Glomerular visceral epithelial cell (primary cell): ENCODE results near the gene DPYD.
A peak's percentile ranks its signal among the peaks of the same experiment; 100 is the strongest.

Experiments
- DNase-seq: peaks from one replicate; pipeline ENCODE4 v3.0.0-alpha.2; 2016; ENCODE audit errors: extremely low spot score

Gene DPYD

DNA sequence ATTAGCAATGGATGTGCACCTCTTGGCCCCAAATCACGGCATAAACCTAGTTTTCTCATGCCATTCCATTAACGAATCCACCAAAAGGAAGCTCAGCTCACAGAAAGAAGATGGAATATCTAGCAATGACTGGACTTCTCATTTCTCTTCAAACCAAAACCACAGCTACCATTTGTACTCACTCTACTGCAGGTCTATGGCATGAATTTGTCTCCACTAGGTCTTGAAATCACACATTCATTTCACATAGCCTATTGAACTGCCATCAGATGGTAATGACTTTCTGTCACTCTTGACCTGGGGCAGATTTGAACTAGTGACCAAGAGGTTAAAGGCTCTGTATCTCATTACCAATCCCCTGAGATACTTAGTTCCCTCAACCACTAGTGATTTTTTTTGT is 382.7 kb downstream of the DPYD start:
- no peak for DNase-seq

DNA sequence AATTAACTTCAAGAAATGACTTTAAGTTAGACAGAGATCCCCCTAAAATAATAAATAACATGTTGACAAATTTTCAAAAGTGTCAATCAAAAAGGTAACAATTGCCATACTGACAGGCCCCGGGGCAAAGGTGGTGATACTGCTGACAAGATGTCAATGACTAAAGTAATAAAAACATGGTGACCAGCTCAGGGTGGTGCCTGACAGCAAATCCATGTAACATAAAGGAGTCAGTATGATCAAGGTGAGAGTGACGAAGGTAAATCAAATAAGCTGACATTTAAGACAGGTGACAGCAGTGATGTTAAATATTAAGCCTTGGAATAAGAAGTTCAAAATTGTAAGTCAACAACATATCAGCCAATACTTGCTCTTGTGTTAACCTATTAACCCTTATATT is 387.5 kb downstream of the DPYD start:
- DNase-seq = no peak

DNA sequence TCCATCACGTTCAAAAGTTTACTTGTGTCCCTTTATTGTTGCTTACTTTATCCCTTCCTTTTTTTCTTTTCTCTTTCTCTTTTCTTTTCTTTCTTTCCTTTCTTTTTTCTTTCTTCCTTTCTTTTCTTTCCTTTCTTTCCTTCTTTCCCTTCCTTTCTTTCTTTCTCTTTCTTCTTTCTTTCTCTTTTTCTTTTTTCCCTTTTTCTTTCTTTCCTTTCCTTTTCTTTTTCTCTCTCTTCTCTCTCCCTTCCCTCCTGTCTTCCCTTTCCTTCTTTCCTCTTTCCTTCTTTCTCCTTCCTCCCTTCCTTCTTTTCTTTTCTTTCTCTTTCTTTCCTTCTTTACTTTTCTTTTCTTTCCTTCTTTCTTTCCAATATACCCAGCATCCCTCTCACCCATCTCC is 391.2 kb downstream of the DPYD start:
- no peak for DNase-seq

DNA sequence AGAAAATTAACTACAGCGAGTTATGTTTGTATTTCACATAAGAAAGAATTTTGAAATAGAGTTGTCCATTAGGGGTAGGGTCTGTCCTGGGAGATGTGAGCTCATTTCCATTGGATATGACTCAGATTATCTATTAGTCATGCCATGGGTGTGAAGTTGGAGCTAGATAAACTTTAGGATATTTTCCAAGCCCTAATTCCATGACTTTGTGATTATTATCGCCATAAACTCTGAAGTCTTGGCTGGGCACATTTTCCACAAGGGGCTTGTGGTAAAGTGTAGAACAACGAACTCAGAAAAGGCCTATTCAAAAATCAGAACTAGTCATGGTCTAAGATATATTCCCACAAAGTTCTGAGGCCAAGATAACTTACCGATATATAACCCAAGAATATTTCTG is 396.6 kb downstream of the DPYD start:
- DNase-seq = no peak

DNA sequence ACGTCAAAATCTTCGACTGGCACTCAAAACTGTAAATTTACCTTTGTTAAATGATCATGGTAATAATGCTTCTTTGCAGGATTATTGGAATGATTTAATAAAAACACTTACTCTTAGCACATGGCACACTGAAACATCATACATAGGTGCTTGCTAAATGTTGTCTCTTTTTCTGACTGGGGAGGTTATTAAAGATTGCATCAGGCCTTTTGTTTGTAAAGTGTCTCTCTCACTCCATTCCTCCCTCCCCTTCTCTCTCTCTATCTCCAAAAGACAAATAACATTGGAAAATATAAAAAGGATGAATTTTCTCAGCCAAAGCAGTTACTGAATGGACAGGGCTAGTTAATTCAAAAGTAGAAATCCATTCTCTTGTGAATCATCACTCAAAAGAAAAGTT is 404.2 kb downstream of the DPYD start:
- DNase-seq = no peak

DNA sequence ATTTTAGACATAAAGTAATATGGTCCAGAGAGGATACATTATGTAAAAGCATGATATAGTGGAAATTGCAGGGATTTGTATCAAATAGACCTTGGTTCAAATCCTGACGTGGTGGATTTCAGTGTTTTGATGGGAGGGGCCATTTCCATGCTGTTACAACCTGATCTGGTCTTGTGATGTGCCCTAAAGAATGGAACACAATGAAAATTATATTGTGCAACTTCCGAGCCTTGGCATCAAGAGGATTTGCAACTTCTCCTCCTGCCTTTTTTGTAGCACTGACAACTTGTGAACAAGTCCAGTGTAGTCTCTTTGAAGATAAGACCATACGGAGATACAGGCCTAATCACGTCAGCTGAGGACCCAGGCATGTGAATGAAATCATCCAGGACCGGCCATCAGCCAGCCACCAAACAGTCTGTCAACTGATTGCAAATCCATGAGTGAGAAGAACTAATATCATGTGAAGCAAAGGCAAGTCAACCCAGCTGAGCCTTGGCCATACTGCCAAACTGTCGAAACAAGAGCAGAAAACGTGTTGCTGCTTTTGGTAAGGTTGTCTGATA is 412.1 kb downstream of the DPYD start:
- no peak for DNase-seq

DNA sequence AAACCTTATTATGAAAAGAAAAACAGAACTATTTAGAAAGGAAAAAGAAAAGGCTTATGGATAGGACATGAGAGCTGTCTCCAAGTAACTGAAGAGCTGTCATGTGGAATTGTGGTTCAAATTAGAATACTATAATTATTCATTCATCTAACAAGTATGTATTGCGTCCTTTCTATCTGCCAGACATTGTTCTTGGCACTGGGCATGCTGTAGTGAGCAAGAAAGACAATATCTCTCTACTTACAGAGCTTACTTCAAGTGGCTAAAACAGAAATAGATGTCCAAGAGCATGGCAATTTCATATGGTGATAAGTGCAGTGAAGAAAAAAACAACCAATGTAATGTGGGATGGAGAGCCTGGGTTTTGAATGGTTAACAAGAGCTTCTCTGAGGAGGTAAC is 413.0 kb downstream of the DPYD start:
- DNase-seq = no peak

DNA sequence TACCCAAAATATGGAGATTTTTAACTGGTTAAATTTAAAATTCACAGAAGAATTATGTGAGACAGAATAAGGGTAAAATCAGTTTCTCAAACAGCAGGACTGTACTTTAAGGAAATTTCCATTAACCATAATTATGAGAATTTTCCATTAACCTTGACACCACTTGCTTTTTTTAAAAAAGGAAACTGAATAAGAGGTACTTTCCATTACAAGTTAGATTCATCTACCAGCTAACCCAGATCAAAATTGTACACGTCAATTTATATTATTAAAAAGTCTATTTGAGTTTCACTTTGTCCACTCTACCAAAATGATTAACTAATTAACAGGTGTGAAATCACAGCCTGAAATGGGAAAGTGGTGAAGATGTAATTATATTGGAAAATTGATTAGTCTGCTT is 414.5 kb downstream of the DPYD start:
- no peak for DNase-seq

DNA sequence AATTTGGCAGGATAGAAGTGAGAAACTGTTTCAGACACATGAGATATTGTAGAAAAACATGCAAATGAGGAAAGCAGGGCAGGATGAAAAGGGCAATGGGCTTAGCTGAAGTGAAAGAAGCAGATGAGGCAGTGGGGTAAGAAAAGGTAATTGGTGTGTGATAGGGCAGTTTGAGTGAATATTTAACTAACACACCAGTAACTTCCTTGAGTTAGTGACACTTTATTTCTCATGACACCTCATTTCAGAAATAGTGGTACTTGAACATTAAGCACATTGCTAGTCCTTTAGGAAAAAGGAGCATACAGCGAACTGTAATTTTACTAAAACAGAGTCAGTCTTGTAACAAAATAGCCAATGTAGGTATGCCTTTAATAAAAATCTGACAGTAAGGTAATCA is 415.0 kb downstream of the DPYD start:
- no peak for DNase-seq

DNA sequence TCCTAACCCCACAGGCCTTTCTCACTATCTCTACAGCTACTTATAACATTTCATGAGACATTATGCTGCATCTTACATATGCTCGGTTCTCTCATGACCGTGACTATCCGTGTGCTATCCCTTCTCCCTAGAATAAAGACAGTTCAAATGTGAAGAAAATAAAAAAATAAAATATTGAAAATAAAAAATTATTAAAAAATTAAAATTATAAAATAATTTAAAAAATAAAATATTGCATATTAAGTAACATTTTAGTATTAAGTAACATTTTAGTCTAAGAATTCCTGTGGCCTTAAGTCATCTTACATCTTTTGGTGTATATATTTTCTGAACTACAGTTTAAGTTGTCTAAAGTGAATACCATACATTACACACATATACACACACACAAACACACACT is 415.5 kb downstream of the DPYD start:
- no peak for DNase-seq

DNA sequence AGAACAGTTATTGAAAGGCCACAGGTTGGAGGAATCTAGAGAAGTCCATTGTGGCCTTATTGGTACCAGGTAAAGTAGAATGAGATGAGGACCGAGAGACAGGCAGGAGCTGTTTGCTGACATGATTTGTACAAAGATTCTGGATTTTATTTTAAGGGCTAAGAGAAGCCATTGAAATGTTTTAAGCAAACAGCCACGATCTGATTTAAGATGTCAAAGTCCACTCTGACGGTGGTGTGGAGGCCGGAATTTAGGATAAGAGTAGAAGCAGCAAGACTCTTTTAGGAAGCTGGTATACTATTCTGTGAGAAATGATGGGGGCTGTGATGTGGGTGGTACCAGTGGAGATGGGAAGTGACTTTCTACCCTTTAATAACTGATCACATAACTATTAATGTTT is 418.5 kb downstream of the DPYD start:
- DNase-seq = no peak

DNA sequence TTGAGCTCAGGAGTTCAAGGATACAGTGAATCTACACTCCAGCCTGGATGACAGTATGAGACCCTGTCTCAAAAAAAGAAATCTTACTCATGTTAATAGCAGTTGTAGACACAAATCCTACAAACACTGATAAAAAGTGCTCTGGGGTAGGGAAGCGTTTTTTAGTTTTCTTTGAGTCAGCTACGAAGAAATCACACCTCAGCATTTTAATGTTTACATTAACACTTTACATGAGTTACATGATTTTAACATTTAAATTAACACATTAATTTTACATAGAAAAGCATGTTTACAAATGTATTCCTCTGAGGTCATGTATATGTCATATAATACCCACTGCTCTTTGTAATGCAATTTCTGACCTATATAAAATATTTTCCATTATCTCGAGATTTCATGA is 419.2 kb downstream of the DPYD start:
- DNase-seq = no peak

DNA sequence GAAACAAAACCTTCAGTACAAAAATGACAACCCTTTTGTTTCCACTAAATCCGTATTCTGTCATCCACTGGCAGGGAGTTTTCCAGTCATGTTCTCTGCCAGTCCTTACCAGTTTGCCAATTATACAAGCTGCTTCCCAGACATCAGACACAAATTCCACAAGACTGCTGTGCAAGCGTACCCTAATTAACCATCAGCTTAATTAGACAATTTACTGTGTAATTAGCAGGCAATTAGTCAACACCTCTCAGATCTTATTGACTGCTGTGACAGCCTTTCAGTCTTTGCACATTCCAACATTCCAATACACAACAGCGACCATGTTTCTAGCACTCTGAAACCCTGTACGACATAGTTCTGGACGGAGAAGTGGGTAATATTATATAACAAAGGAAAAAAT is 420.1 kb downstream of the DPYD start:
- no peak for DNase-seq

DNA sequence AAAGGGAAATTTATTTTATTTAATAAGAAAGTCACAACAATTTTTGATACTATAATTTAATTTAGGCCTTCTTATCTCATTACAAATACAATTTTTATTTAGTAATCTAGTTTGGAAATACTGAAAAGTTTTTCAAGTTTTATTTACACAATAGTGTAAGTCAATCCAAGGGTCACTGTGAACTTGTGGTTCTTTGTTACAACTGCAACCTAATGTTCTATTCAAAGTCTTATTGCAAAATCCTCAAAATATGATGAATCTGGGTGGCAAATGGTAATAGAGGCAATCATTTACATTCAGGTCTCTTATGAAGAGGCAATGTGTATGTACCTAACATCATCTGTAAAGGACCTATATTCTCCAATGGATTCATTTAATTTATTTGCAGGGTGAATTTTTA is 421.2 kb downstream of the DPYD start:
- no peak for DNase-seq

DNA sequence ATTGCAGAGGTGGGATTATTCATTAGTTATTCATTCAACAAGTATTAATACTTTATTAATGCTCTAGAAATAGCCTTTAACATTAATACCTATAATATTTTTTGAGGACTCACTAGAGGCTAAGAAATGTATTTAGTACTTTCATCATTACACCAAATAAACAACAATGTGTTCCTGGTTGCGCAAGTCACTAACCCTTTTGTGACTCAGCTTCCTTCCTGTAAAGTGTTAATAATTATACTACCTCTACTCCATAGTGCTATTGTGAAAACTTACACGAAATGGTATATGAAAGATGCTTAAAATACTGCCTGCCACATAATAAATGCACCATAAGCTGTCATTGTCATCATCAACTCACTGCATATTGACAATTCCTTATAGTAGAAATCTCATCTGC is 431.0 kb downstream of the DPYD start:
- peak; percentile 15 for DNase-seq

DNA sequence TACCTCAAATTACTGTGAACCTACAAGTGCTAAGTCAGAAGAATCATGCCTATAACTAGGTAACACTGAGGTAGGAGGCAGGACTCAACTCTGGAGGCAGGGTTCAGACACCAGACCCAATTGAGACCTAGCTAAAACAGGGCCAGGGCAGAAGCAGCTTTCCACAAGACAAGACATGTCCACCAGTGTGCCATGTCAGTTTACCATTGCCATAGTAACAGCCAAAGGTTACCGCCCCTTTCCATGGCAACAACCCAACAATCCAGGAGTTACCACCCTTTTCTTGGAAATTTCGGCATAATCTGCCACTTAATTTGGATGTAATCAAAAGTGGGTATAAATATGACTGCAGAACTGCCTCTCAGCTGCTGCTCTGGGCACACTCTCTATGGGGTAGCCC is 432.3 kb downstream of the DPYD start:
- DNase-seq = no peak

DNA sequence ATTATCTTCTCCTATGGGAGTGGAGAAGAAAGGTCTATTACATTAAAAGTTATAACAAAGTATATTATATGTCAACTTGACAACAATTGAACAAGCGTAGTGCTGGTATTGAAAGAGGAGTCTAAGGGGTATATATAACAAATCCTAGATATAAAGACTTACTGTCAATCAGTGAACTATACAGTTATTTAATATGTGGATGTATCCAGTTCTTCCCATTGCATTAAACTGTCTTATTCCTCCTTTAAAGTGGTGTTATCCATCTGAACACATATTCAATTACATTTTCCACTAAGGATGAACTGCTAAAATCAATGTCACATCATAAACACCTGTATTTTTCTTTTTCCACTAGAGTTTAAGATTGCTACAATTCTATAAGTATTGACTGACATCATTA is 438.8 kb downstream of the DPYD start:
- DNase-seq = no peak

DNA sequence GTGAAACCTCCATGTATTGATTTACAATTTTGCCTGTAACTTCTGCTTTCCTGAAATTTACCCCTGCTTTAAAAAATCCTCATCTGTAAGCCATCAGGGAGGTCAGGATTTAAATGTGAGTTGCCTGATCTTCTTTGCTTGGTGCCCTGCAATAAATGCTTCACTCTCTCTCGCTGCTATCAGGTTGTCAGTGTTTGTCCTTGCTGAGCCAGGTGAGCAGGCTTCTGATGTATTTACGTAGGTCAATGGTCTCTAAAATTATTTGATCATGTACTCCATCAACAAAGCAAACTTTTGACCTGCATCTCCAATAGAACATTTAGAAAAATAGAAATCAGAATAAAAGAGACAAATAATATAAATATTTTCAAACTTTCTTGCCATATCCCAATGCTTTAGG is 453.4 kb downstream of the DPYD start:
- DNase-seq = no peak

DNA sequence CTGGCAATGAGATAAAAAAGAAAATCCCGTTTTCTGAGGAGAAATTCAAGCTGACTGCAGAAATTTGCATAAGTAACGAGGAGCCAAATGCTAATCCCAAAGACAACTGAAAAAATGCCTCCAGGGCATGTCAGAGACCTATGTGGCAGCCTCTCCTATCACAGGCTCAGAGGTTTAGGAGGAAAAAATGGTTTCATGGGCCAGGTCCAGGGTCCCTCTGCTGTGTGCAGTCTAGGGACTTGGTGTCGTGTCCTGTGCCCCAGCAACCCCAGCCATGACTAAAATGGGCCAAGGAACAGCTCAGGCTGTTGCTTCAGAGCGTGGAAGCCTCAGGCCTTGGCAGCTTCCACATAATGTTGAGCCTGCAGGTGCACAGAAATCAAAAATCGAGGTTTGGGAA is 456.5 kb downstream of the DPYD start:
- no peak for DNase-seq

DNA sequence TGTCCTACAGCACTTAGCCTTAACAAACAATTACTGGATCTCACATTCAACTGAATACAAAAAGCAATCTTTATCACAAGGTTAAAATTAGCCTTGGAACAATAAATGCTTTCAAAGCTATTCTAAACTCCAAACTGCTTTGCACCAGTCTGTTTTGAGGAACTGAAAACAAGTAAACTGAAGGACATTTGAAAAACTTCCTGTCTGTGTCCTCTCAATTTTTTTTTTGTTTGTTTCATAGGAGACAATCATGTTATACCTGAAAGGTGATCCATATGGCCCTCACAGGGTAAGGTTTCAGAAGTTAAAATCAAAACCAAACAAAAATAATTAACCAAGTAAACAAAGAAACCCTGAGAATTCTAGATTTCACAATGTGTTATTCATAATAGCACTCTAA is 459.1 kb downstream of the DPYD start:
- no peak for DNase-seq

DNA sequence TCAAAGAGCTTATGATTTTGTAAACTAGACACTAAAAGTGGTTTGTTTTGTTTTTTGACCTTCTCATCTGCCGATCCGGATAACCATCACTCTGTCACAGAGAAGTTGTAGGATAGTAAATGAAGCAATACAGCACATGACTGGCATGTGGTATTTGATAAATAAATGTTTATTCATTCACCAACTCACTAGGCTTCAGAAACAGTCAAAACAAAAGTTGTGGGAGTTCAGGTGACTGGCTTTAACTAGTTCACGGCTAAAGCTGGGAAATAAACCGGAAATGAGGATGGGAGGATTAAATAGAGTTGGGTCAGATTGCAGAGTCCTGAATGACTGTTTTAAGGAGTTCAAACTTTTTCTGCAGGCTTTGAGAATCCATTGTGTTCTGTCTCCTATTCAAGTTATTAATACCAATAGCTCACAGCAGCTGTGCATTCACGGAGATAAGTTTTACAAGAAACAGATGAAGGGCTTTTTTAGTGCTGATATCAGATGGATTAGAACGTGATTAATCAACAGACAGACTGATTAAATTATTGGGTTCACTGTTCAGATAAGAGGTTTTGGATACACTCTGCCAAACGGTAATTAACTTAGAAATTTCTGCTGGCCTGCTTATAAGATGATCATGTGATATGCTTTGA is 463.3 kb downstream of the DPYD start:
- DNase-seq = no peak

DNA sequence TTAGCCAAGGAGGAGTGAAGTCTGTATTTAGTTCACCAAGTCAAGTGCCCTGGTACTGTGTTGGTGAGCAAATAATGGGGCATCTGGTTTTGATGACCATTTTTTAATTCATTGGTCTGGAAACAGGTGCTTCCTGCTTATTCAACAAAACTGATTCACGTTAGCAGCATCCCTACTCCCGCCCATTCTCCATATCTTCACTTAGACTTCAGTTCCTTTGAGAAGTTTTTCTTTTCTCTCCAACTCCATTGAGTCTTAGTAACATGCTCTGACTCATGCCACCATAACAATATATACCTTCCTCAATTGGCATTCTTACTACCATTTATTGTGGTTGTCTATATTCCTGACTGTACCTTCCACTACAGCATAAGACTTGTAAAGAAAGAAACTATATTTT is 468.9 kb downstream of the DPYD start:
- no peak for DNase-seq

DNA sequence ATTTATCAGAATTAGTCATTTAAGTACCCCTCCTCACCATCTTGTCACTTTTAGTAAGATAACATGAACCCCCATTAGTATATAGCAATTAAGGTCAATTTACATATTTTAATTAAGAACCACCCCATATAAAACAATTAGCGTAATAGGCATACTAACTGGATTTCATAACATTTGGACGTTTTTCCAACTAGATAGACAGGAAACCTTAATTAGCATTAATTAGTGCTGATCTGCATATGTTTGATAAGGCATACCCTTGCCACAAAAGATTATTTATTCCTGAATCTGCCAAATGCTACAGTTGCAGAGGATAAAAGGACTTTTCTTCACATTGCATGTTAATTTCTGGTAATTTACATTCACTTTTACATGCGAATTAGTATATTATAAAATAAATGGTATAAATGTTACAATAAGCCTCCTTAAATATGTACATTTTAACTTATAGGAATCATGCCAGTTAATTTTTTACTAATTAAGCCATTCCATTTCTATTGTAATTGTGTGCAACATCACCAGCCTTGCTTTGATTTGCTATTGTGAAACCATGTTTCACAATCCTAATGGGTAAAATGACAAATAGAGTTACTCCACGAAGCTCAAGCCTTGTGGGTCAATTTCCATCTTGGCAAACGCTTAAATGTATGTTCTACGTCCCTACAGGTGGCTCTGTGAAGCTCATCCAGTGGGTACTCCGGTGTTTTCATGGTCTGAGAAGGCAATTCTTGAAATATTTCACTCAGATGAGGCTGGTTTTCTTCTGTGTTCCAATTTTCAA is 469.6 kb downstream of the DPYD start:
- no peak for DNase-seq

DNA sequence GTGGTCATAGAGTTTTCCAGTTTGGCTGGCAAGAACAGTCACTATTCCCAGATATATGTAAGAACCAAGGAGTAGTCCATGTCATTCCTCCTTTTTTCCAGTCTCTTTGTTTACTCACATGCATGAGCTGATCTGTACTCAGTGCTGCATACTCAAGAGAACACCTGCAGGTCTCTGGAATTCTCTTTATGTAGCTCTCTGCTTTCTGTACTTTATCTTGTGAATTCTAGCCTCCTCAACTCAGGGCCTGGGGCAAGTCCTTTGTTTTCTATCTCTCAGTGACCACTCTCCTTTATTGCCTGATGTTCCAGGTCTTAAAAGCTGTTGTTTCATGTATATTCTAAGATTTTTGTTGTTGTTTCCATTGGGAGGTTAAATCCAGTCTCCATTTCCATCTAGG is 478.9 kb downstream of the DPYD start:
- DNase-seq = no peak
